ENCODE data around the gene CGB2.
"Not testable (repeated sequence)": the region's sequence is repeated elsewhere in the genome, so short reads cannot be mapped to it uniquely, and the experiment has no call there.

The CGB2 gene

GRCh38 chr19:49020931-49021895, 10.5 kb upstream of the CGB2 start:
- no peak for DNase-seq (ENCODE audit: low read depth)
- no peak overlapping the region for H3K4me3 ChIP-seq (ENCODE audit: low read depth, low read length)
- no peak for TF ChIP-seq CTCF (IDR thresholded peaks at IDR 0.05; ENCODE audit: low read depth, low read length, missing control alignments)
- in situ Hi-C loops (cut with HindIII; ENCODE audit: low sequenced_read_pairs): no loop called here

GRCh38 chr19:49022116-49022515, 9.6 kb upstream of the CGB2 start:
- in situ Hi-C loops (cut with HindIII; ENCODE audit: low sequenced_read_pairs): no loop called here
- DNase-seq (ENCODE audit: low read depth): no peak
- no peak for TF ChIP-seq CTCF (IDR thresholded peaks at IDR 0.05; ENCODE audit: low read depth, low read length, missing control alignments)
- no peak overlapping the region for H3K4me3 ChIP-seq (ENCODE audit: low read depth, low read length)

- DNase-seq (ENCODE audit: low read depth); in situ Hi-C loops (cut with HindIII; ENCODE audit: low sequenced_read_pairs); H3K4me3 ChIP-seq (ENCODE audit: low read depth, low read length): not testable (repeated sequence)
Observed at GRCh38 chr19:49024233-49024632, 7.5 kb upstream of the CGB2 start, which contains the start of gene CGB3. Gene CGB3, minus strand, starts transcription at chr19:49024333. Its CDS starts 362 bp downstream, at chr19:49023971.

- DNase-seq (ENCODE audit: low read depth); H3K4me3 ChIP-seq (ENCODE audit: low read depth, low read length); in situ Hi-C loops (cut with HindIII; ENCODE audit: low sequenced_read_pairs): not testable (repeated sequence)
Observed at GRCh38 chr19:49025088-49025487, 6.6 kb upstream of the CGB2 start.

- DNase-seq (ENCODE audit: low read depth); in situ Hi-C loops (cut with HindIII; ENCODE audit: low sequenced_read_pairs): not testable (repeated sequence)
Observed at GRCh38 chr19:49025599-49025998, 6.1 kb upstream of the CGB2 start.

GRCh38 chr19:49028686-49029085, 3.0 kb upstream of the CGB2 start:
- in situ Hi-C loops (cut with HindIII; ENCODE audit: low sequenced_read_pairs); DNase-seq (ENCODE audit: low read depth); H3K4me3 ChIP-seq (ENCODE audit: low read depth, low read length): not testable (repeated sequence)

More at GRCh38 chr19:49025599-49025998, 6.1 kb upstream of the CGB2 start:
- H3K4me3 ChIP-seq (ENCODE audit: low read depth, low read length): not testable (repeated sequence)

GRCh38 chr19:49029749-49030148, 1.9 kb upstream of the CGB2 start:
- DNase-seq (ENCODE audit: low read depth); H3K4me3 ChIP-seq (ENCODE audit: low read depth, low read length); in situ Hi-C loops (cut with HindIII; ENCODE audit: low sequenced_read_pairs): not testable (repeated sequence)

GRCh38 chr19:49030323-49030722, 1.4 kb upstream of the CGB2 start:
- in situ Hi-C loops (cut with HindIII; ENCODE audit: low sequenced_read_pairs); DNase-seq (ENCODE audit: low read depth); H3K4me3 ChIP-seq (ENCODE audit: low read depth, low read length): not testable (repeated sequence)

GRCh38 chr19:49036815-49037214, 5.1 kb downstream of the CGB2 start, which contains the start of gene CGB1:
Gene CGB1, minus strand, starts transcription at chr19:49036895. Its CDS starts 184 bp downstream, at chr19:49036711.
- H3K4me3 ChIP-seq (ENCODE audit: low read depth, low read length); DNase-seq (ENCODE audit: low read depth); in situ Hi-C loops (cut with HindIII; ENCODE audit: low sequenced_read_pairs): not testable (repeated sequence)
- peak; percentile 44 for TF ChIP-seq CTCF (IDR thresholded peaks at IDR 0.05; ENCODE audit: low read depth, low read length, missing control alignments)

- DNase-seq (ENCODE audit: low read depth); H3K4me3 ChIP-seq (ENCODE audit: low read depth, low read length); in situ Hi-C loops (cut with HindIII; ENCODE audit: low sequenced_read_pairs): not testable (repeated sequence)
Observed at GRCh38 chr19:49038111-49038510, 6.4 kb downstream of the CGB2 start.

- H3K4me3 ChIP-seq (ENCODE audit: low read depth, low read length); DNase-seq (ENCODE audit: low read depth); in situ Hi-C loops (cut with HindIII; ENCODE audit: low sequenced_read_pairs): not testable (repeated sequence)
Observed at GRCh38 chr19:49038557-49039276, 7.0 kb downstream of the CGB2 start.

- H3K4me3 ChIP-seq (ENCODE audit: low read depth, low read length); in situ Hi-C loops (cut with HindIII; ENCODE audit: low sequenced_read_pairs); DNase-seq (ENCODE audit: low read depth): not testable (repeated sequence)
Observed at GRCh38 chr19:49039736-49040135, 8.0 kb downstream of the CGB2 start.

Data from astrocyte of the cerebellum (primary cell).